ENCODE data around the gene GREM2. TPM values are rescaled to one million over a fixed set of nuclear protein-coding genes. Genes with fewer than 3 reads are reported as not detected.
A peak's percentile ranks its signal among the peaks of the same experiment; 100 is the strongest.

Gene GREM2
- total RNA-seq, 2 donors from 2014 or later, result 0.14 to 0.57 TPM

DNA sequence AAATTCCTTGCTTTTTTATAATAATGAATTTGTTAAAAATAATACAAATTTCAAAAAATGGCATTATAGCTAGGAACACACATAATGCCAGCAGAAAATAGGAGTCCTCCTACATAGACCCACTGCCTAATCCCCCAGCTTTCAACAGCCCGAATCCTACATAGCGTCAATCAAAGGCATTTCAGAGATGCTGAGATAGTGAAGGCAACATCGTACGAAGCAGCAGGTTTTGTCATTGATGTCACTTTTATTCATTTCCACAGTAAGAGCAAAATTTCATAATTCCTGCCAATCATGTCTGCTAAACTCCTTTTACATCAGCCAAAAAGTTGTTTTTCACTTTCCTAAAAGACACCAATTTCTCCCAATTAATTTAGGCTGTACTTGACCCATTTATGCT, 94.1 kb downstream of the GREM2 start:
- no peak overlapping the region for H3K27ac Mint-ChIP-seq
- DNase-seq (ENCODE audit: low spot score), result no peak
- peaks cover 14 to 15% of the 10 kb centered on the region in 2 donors for H3K27me3 Mint-ChIP-seq
- no peak overlapping the region for H3K4me3 Mint-ChIP-seq
- ATAC-seq, result no peak
- no peaks in the 10 kb centered on the region for H3K4me1 Mint-ChIP-seq (ENCODE audit: low read depth in 2 of 2)
- no peaks in the 10 kb centered on the region for H3K36me3 Mint-ChIP-seq
- no peaks in the 10 kb centered on the region for H3K9me3 Mint-ChIP-seq

GRCh38 chr1:240516069-240516468, 95.9 kb downstream of the GREM2 start:
- no peak for DNase-seq (ENCODE audit: low spot score)
- H3K4me1 Mint-ChIP-seq (ENCODE audit: low read depth in 2 of 2), result no peaks in the 10 kb centered on the region
- peaks cover 14 to 18% of the 10 kb centered on the region in 2 donors for H3K27me3 Mint-ChIP-seq
- H3K27ac Mint-ChIP-seq, result no peak overlapping the region
- ATAC-seq, result no peak
- no peak overlapping the region for H3K4me3 Mint-ChIP-seq
- no peaks in the 10 kb centered on the region for H3K36me3 Mint-ChIP-seq
- no peaks in the 10 kb centered on the region for H3K9me3 Mint-ChIP-seq

- H3K4me1 Mint-ChIP-seq (ENCODE audit: low read depth in 2 of 2), result no peaks in the 10 kb centered on the region
- no peak overlapping the region for H3K27ac Mint-ChIP-seq
- H3K9me3 Mint-ChIP-seq, result no peaks in the 10 kb centered on the region
- ATAC-seq, result no peak
- peaks cover 14 to 18% of the 10 kb centered on the region in 2 donors for H3K27me3 Mint-ChIP-seq
- DNase-seq (ENCODE audit: low spot score), result no peak
- no peak overlapping the region for H3K4me3 Mint-ChIP-seq
- H3K36me3 Mint-ChIP-seq, result no peaks in the 10 kb centered on the region
Measured at GRCh38 chr1:240515505-240515904, 96.5 kb downstream of the GREM2 start.

- Mint-ChIP-seq H3K4me1 (ENCODE audit: low read depth in 2 of 2) (no peaks in the 10 kb centered on the region), H3K4me3 (no peak overlapping the region), H3K27ac (no peak overlapping the region), H3K36me3 (no peaks in the 10 kb centered on the region), H3K27me3 (peaks cover 18% of the 10 kb centered on the region in 2 donors), H3K9me3 (no peaks in the 10 kb centered on the region)
- no peak for ATAC-seq
- DNase-seq (ENCODE audit: low spot score), result no peak
Measured at GRCh38 chr1:240511789-240512188, 100.2 kb downstream of the GREM2 start.

DNA sequence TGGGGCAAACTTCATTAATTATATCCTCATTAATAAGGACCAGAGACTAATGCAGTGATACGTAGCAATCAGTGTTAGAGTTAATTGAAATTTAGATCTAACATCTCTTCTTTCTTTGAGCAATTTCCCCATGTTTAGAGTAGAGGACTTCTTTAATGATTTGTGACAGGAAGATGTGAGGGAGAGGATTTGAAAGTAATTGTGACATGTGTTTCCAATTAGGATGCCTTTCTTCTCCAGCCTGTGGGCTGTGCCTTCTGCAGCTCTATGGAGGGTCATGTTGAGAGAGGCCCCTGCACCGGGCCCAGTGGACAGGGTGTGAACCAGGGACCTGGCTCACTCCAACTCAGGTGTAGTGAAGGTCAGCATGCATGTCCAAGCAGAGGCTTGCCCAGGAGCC, 103.0 kb downstream of the GREM2 start:
- Mint-ChIP-seq H3K4me3 (no peak overlapping the region), H3K9me3 (no peaks in the 10 kb centered on the region), H3K27ac (no peak overlapping the region), H3K36me3 (no peaks in the 10 kb centered on the region), H3K4me1 (ENCODE audit: low read depth in 2 of 2) (peaks cover 0 to 7% of the 10 kb centered on the region in 2 donors), H3K27me3 (peaks cover 17 to 19% of the 10 kb centered on the region in 2 donors)
- DNase-seq (ENCODE audit: low spot score) (no peak), ATAC-seq (no peak)

DNA sequence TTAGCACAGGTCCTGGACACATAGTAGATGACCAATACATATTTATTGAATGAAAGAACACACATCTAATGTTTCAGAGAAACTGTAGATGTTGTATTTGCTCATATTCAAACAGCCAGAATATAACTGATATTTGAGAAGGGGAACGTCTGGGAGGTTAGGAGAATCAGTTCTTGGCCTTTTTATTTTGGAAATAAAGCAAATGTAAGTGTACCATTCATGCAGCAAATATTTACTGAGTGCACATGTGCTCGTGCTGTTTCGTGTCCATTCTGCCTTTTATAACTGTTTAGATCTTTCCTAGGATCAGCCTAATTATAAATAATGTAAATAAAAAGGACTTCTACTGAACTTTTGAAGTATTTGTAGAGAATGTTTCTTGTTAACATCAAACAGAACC, 103.8 kb downstream of the GREM2 start:
- Mint-ChIP-seq H3K4me1 (ENCODE audit: low read depth in 2 of 2) (peaks cover 0 to 7% of the 10 kb centered on the region in 2 donors), H3K36me3 (no peaks in the 10 kb centered on the region), H3K27ac (no peak overlapping the region), H3K9me3 (no peaks in the 10 kb centered on the region), H3K4me3 (no peak overlapping the region), H3K27me3 (peaks cover 11 to 12% of the 10 kb centered on the region in 2 donors)
- DNase-seq (ENCODE audit: low spot score) (no peak), ATAC-seq (no peak)

- H3K27ac Mint-ChIP-seq, result no peak overlapping the region
- peaks cover 5 to 10% of the 10 kb centered on the region in 2 donors for H3K27me3 Mint-ChIP-seq
- H3K4me3 Mint-ChIP-seq, result no peak overlapping the region
- no peaks in the 10 kb centered on the region for H3K9me3 Mint-ChIP-seq
- ATAC-seq (no peak), DNase-seq (ENCODE audit: low spot score) (no peak)
- H3K36me3 Mint-ChIP-seq, result no peaks in the 10 kb centered on the region
- peaks cover 0 to 7% of the 10 kb centered on the region in 2 donors for H3K4me1 Mint-ChIP-seq (ENCODE audit: low read depth in 2 of 2)
Measured at GRCh38 chr1:240506176-240506575, 105.8 kb downstream of the GREM2 start.

DNA sequence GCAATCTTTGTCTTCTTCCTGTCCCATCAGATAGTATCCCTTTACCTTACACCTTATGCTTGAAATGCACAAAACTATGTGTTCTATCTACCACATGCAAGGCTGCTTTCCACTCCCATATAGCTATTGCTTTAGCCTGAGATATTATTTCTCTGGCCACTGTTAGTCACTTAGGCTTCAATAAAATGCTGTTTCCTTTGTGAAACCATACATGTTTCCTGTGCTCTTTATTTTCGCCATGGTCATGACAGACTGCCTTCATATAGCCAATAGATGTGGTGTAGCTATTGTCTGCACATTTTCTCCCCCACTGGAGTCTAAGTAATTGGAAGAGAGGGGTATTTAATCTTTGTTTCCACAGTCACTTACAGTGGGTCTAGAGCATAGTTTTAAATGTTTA, 108.4 kb downstream of the GREM2 start:
- Mint-ChIP-seq H3K4me3 (no peak overlapping the region), H3K36me3 (no peaks in the 10 kb centered on the region), H3K4me1 (ENCODE audit: low read depth in 2 of 2) (peaks cover 0 to 14% of the 10 kb centered on the region in 2 donors), H3K27me3 (peaks cover 5 to 10% of the 10 kb centered on the region in 2 donors), H3K27ac (no peak overlapping the region), H3K9me3 (no peaks in the 10 kb centered on the region)
- DNase-seq (ENCODE audit: low spot score) (no peak), ATAC-seq (peak; percentile 58 to 59)

GRCh38 chr1:240503036-240503435, 108.9 kb downstream of the GREM2 start:
- peaks cover 5 to 10% of the 10 kb centered on the region in 2 donors for H3K27me3 Mint-ChIP-seq
- DNase-seq (ENCODE audit: low spot score) (no peak), ATAC-seq (no peak)
- H3K27ac Mint-ChIP-seq, result no peak overlapping the region
- H3K4me3 Mint-ChIP-seq, result no peak overlapping the region
- H3K9me3 Mint-ChIP-seq, result no peaks in the 10 kb centered on the region
- H3K36me3 Mint-ChIP-seq, result no peaks in the 10 kb centered on the region
- peaks cover 0 to 19% of the 10 kb centered on the region in 2 donors for H3K4me1 Mint-ChIP-seq (ENCODE audit: low read depth in 2 of 2)

DNA sequence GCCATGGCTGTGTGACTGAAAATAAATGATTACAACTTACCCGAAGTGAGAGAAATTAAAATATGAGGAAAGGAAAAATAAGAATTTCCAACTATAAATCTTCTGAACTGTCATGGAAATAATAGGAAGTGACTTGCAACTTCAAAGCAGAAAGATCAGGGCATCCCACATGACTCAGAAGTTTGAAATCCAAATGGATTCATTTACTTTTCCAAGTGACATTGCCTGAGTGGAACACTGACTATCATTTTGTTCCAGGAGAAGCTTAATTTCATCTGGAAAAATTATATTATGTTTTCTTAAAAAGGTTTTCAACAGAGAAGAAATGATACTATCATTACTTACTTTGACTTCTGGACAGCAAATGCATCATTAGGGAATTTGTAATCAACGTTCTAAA, 110.8 kb downstream of the GREM2 start:
- H3K4me1 Mint-ChIP-seq (ENCODE audit: low read depth in 2 of 2), result peaks cover 0 to 22% of the 10 kb centered on the region in 2 donors
- H3K4me3 Mint-ChIP-seq, result no peak overlapping the region
- H3K9me3 Mint-ChIP-seq, result no peaks in the 10 kb centered on the region
- ATAC-seq (no peak), DNase-seq (ENCODE audit: low spot score) (no peak)
- H3K27ac Mint-ChIP-seq, result no peak overlapping the region
- no peaks in the 10 kb centered on the region for H3K36me3 Mint-ChIP-seq
- no peaks in the 10 kb centered on the region for H3K27me3 Mint-ChIP-seq

- peaks cover 0 to 22% of the 10 kb centered on the region in 2 donors for H3K4me1 Mint-ChIP-seq (ENCODE audit: low read depth in 2 of 2)
Measured at GRCh38 chr1:240500647-240501046, 111.3 kb downstream of the GREM2 start.

GRCh38 chr1:240499012-240499411, 112.9 kb downstream of the GREM2 start:
- H3K27me3 Mint-ChIP-seq, result no peaks in the 10 kb centered on the region

More at GRCh38 chr1:240500647-240501046, 111.3 kb downstream of the GREM2 start:
- Mint-ChIP-seq H3K27ac (peak overlapping the region in 1 of 2 donors; percentile 29), H3K4me3 (no peak overlapping the region), H3K36me3 (no peaks in the 10 kb centered on the region), H3K9me3 (no peaks in the 10 kb centered on the region), H3K27me3 (no peaks in the 10 kb centered on the region)
- ATAC-seq (no peak), DNase-seq (ENCODE audit: low spot score) (no peak)

GRCh38 chr1:240498335-240498734, 113.6 kb downstream of the GREM2 start:
- Mint-ChIP-seq H3K9me3 (no peaks in the 10 kb centered on the region), H3K27ac (peak overlapping the region in 1 of 2 donors; percentile 61), H3K36me3 (no peaks in the 10 kb centered on the region), H3K4me3 (no peak overlapping the region), H3K27me3 (no peaks in the 10 kb centered on the region), H3K4me1 (ENCODE audit: low read depth in 2 of 2) (peaks cover 0 to 15% of the 10 kb centered on the region in 2 donors)
- ATAC-seq (no peak), DNase-seq (ENCODE audit: low spot score) (no peak)

More at GRCh38 chr1:240499012-240499411, 112.9 kb downstream of the GREM2 start:
- Mint-ChIP-seq H3K9me3 (no peaks in the 10 kb centered on the region), H3K27ac (no peak overlapping the region), H3K4me3 (no peak overlapping the region), H3K36me3 (no peaks in the 10 kb centered on the region), H3K4me1 (ENCODE audit: low read depth in 2 of 2) (peaks cover 0 to 15% of the 10 kb centered on the region in 2 donors)
- ATAC-seq, result peak; percentile 57 to 69
- DNase-seq (ENCODE audit: low spot score), result no peak

DNA sequence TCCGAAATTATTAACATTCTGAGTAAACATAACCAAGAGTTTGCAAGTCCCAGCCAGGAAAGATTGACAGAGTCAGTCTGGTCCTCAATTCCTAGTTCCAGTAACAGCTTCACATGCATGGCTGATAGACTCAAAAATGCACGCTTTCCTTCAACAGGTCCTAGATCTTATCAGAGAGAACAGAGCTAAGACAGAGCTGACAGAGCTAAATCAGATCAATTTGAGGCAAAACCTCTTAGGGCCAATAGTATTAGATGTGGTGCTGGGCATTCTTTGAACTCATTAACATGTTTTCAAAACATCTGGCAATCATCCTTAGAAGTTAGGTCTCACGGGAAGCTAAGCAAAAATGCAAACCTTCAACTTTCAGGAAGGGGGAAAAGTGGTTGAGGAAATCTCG, 114.0 kb downstream of the GREM2 start:
- H3K27ac Mint-ChIP-seq, result peak overlapping the region in 1 of 2 donors; percentile 61
- ATAC-seq (no peak), DNase-seq (ENCODE audit: low spot score) (no peak)
- H3K36me3 Mint-ChIP-seq, result no peaks in the 10 kb centered on the region
- peaks cover 0 to 15% of the 10 kb centered on the region in 2 donors for H3K4me1 Mint-ChIP-seq (ENCODE audit: low read depth in 2 of 2)
- no peaks in the 10 kb centered on the region for H3K27me3 Mint-ChIP-seq
- no peak overlapping the region for H3K4me3 Mint-ChIP-seq
- no peaks in the 10 kb centered on the region for H3K9me3 Mint-ChIP-seq

DNA sequence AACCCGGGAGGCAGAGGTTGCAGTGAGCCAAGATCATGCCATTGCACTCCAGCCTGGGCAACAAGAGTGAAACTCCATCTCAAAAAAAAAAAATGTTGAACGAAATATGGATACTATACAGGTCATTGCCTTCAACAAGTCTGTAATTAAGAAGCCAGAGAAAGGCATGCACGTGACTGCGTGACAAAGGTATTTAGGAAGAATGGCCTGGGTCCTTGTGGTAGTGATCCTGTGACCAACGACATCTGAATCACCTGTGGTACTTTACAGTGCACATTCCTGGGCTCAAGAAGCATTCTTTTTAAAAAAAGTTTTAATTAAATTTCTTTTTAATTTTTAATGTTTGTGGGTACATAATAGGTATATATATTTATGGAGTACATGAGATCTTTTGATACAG, 115.0 kb downstream of the GREM2 start:
- H3K4me3 Mint-ChIP-seq, result no peak overlapping the region
- H3K27ac Mint-ChIP-seq, result no peak overlapping the region
- DNase-seq (ENCODE audit: low spot score) (no peak), ATAC-seq (no peak)
- H3K27me3 Mint-ChIP-seq, result peaks cover 4% of the 10 kb centered on the region in 2 donors
- H3K36me3 Mint-ChIP-seq, result peaks cover 2% of the 10 kb centered on the region
- no peaks in the 10 kb centered on the region for H3K9me3 Mint-ChIP-seq
- peaks cover 0 to 15% of the 10 kb centered on the region in 2 donors for H3K4me1 Mint-ChIP-seq (ENCODE audit: low read depth in 2 of 2)

Data from natural killer cell treated with Interleukin-12 subunit alpha and Interleukin-12 subunit beta and Interleukin-15 and Interleukin-18, amount 100 ng/mL, for 72 hours (primary cell).